IMR-90 (cell line): ENCODE results near the gene OR51A2.

ENCODE experiments used
- BHLHE40 ChIP-seq: fragments of 150-350 bp; IDR thresholded peaks from 2 replicates; pipeline ENCODE4 v1.6.1; 2016; ENCODE audit warnings: mild to moderate bottlenecking, low read depth, low read length
- CEBPB ChIP-seq: IDR thresholded peaks from 2 replicates; pipeline ENCODE4 v1.6.1; 2012; ENCODE audit warnings: low read depth, low read length, improper control_type of control experiment
- CHD1 ChIP-seq: IDR thresholded peaks from 2 replicates; pipeline ENCODE4 v1.6.1; 2012; ENCODE audit warnings: low read depth, low read length, improper control_type of control experiment
- FOS ChIP-seq: fragments of 150-350 bp; IDR thresholded peaks from 2 replicates; pipeline ENCODE4 v1.6.1; 2016; ENCODE audit warnings: low read depth, low read length
- MAFK ChIP-seq: IDR thresholded peaks from 2 replicates; pipeline ENCODE4 v1.6.1; 2012; ENCODE audit warnings: low read depth, low read length, improper control_type of control experiment
- MAZ ChIP-seq: IDR thresholded peaks from 2 replicates; pipeline ENCODE4 v1.6.1; 2012; ENCODE audit warnings: low read depth, mild to moderate bottlenecking, low read length, improper control_type of control experiment, moderate library complexity, borderline replicate concordance
- MXI1 ChIP-seq: IDR thresholded peaks from 2 replicates; pipeline ENCODE4 v1.6.1; 2012; ENCODE audit warnings: low read depth, mild to moderate bottlenecking, low read length, moderate library complexity, borderline replicate concordance
- POLR2A ChIP-seq: IDR thresholded peaks from 2 replicates; pipeline ENCODE4 v1.6.1; 2012; ENCODE audit warnings: mild to moderate bottlenecking, low read depth, low read length
- RAD21 ChIP-seq: IDR thresholded peaks from 2 replicates; pipeline ENCODE4 v1.6.1; 2012; ENCODE audit warnings: low read length, improper control_type of control experiment
- RCOR1 ChIP-seq: IDR thresholded peaks from 2 replicates; pipeline ENCODE4 v1.6.1; 2012; ENCODE audit warnings: mild to moderate bottlenecking, low read length, improper control_type of control experiment; ENCODE audit not compliant: insufficient replicate concordance
- SMC3 ChIP-seq: fragments of 150-350 bp; IDR thresholded peaks from 2 replicates; pipeline ENCODE4 v1.6.1; 2016; ENCODE audit warnings: low read depth, mild to moderate bottlenecking, antibody characterized with exemption, low read length, moderate library complexity
- TF ChIP-seq, protein P1 (sequence below): conservative IDR thresholded peaks from 2 replicates; pipeline ENCODE4 v1.5.1; 2012; ENCODE audit warnings: mild to moderate bottlenecking, low read depth, low read length, improper control_type of control experiment
- TF ChIP-seq, protein P2 (sequence below): fragments of 150-350 bp; IDR thresholded peaks from 2 replicates; pipeline ENCODE4 v1.6.1; 2017; ENCODE audit warnings: mild to moderate bottlenecking, antibody characterized with exemption, low read length, low read depth
- TF ChIP-seq, protein P3 (sequence below): fragments of 150-350 bp; IDR thresholded peaks from 2 replicates; pipeline ENCODE4 v1.6.1; 2016; ENCODE audit warnings: low read depth, mild to moderate bottlenecking, low read length, moderate library complexity, borderline replicate concordance

GRCh38 chr11:4994551-4994950 lies 39.0 kb upstream of the OR51A2 start, which contains the start of gene OR51L1:
- no peak for TF ChIP-seq POLR2A
- TF ChIP-seq SMC3: no peak
- TF ChIP-seq, protein P1, sequence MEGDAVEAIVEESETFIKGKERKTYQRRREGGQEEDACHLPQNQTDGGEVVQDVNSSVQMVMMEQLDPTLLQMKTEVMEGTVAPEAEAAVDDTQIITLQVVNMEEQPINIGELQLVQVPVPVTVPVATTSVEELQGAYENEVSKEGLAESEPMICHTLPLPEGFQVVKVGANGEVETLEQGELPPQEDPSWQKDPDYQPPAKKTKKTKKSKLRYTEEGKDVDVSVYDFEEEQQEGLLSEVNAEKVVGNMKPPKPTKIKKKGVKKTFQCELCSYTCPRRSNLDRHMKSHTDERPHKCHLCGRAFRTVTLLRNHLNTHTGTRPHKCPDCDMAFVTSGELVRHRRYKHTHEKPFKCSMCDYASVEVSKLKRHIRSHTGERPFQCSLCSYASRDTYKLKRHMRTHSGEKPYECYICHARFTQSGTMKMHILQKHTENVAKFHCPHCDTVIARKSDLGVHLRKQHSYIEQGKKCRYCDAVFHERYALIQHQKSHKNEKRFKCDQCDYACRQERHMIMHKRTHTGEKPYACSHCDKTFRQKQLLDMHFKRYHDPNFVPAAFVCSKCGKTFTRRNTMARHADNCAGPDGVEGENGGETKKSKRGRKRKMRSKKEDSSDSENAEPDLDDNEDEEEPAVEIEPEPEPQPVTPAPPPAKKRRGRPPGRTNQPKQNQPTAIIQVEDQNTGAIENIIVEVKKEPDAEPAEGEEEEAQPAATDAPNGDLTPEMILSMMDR: no peak
- TF ChIP-seq MXI1: no peak
- TF ChIP-seq MAZ: no peak
- no peak for TF ChIP-seq RCOR1
- no peak for TF ChIP-seq RAD21
- TF ChIP-seq CEBPB: no peak
- TF ChIP-seq FOS: no peak
- TF ChIP-seq, protein P2, sequence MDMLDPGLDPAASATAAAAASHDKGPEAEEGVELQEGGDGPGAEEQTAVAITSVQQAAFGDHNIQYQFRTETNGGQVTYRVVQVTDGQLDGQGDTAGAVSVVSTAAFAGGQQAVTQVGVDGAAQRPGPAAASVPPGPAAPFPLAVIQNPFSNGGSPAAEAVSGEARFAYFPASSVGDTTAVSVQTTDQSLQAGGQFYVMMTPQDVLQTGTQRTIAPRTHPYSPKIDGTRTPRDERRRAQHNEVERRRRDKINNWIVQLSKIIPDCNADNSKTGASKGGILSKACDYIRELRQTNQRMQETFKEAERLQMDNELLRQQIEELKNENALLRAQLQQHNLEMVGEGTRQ: no peak
- TF ChIP-seq MAFK: no peak
- TF ChIP-seq BHLHE40: no peak
- TF ChIP-seq, protein P3, sequence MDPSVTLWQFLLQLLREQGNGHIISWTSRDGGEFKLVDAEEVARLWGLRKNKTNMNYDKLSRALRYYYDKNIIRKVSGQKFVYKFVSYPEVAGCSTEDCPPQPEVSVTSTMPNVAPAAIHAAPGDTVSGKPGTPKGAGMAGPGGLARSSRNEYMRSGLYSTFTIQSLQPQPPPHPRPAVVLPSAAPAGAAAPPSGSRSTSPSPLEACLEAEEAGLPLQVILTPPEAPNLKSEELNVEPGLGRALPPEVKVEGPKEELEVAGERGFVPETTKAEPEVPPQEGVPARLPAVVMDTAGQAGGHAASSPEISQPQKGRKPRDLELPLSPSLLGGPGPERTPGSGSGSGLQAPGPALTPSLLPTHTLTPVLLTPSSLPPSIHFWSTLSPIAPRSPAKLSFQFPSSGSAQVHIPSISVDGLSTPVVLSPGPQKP: no peak
- no peak for TF ChIP-seq CHD1
